CD4-positive, alpha-beta memory T cell (primary cell): Measurements from ENCODE around the gene FERMT1. TPM values are rescaled to one million over a fixed set of nuclear protein-coding genes. Genes with fewer than 3 reads are reported as not detected.

Experiments used
- CTCF ChIA-PET: fragments of 350-600 bp; sonication (Branson Sonifier 250); formaldehyde crosslinking; loops from one replicate; lab custom pipeline; 2021; ENCODE audit warnings: inconsistent platforms; ENCODE audit not compliant: partially characterized antibody; lab: Charles Lee
- POLR2A ChIA-PET: fragments of 350-600 bp; sonication (Branson Sonifier 250); formaldehyde crosslinking; loops from one replicate; lab custom pipeline; 2021; ENCODE audit not compliant: partially characterized antibody; lab: Charles Lee
- DNase-seq, 5 donors: peaks; one replicate each; pipeline versions ENCODE4 v3.0.0 to v3.0.0-alpha.2; 2020 to 2022; ENCODE audit warnings: mixed read lengths in 1 of 5
- H3K27ac ChIP-seq: one replicate; pipeline ENCODE4 v1.7.0; 2013; ENCODE audit warnings: low read depth, low read length
- H3K27me3 ChIP-seq: 2 replicates; pipeline ENCODE4 v1.7.0; 2013; ENCODE audit warnings: mild to moderate bottlenecking, low read length, moderate library complexity; ENCODE audit not compliant: insufficient read depth
- H3K36me3 ChIP-seq: 2 replicates; pipeline ENCODE4 v1.7.0; 2013; ENCODE audit warnings: mild to moderate bottlenecking, low read length, moderate library complexity; ENCODE audit not compliant: insufficient read depth
- H3K4me1 ChIP-seq: 2 replicates; pipeline ENCODE4 v1.7.0; 2013; ENCODE audit warnings: mild to moderate bottlenecking, low read length, moderate library complexity; ENCODE audit not compliant: insufficient read depth
- H3K4me3 ChIP-seq, 2 donors: one replicate each; pipeline ENCODE4 v1.7.0; 2013; ENCODE audit warnings: low read length in 2 of 2, mild to moderate bottlenecking in 1 of 2
- H3K9me3 ChIP-seq, 2 donors: one replicate each; pipeline ENCODE4 v1.7.0; 2013; ENCODE audit warnings: low read length in 2 of 2, control low read depth in 1 of 2; ENCODE audit not compliant: control insufficient read depth in 1 of 2
- H3K27ac Mint-ChIP-seq, 7 donors: one replicate each; pipeline ENCODE4 v1.8.0; 2020 to 2021; ENCODE audit warnings: mixed read lengths in 7 of 7, mild to moderate bottlenecking in 6 of 7, inconsistent platforms in 3 of 7, moderate library complexity in 3 of 7
- H3K27me3 Mint-ChIP-seq, 2 donors: one replicate each; pipeline ENCODE4 v1.8.0; 2020 to 2021; ENCODE audit warnings: mixed read lengths in 2 of 2
- H3K36me3 Mint-ChIP-seq, 2 donors: one replicate each; pipeline ENCODE4 v1.8.0; 2020 to 2021; ENCODE audit warnings: mixed read lengths in 2 of 2, inconsistent platforms in 1 of 2, mild to moderate bottlenecking in 1 of 2
- H3K4me1 Mint-ChIP-seq, 4 donors: one replicate each; pipeline ENCODE4 v1.8.0; 2020 to 2021; ENCODE audit warnings: mixed read lengths in 4 of 4, mild to moderate bottlenecking in 1 of 4
- H3K4me3 Mint-ChIP-seq, 8 donors: one replicate each; pipeline ENCODE4 v1.8.0; 2020 to 2021; ENCODE audit warnings: mixed read lengths in 8 of 8, mild to moderate bottlenecking in 7 of 8, moderate library complexity in 6 of 8, inconsistent platforms in 3 of 8
- H3K9me3 Mint-ChIP-seq, 8 donors: one replicate each; pipeline ENCODE4 v1.8.0; 2020 to 2021; ENCODE audit warnings: mixed read lengths in 8 of 8, mild to moderate bottlenecking in 5 of 8, inconsistent platforms in 3 of 8, moderate library complexity in 1 of 8
- intact Hi-C: fragments of 100-400 bp; cut with micrococcal nuclease; formaldehyde crosslinking; loops from one replicate; pipeline ENCODE4 v1.15.1; 2023
- polyA plus RNA-seq, 2 donors: library from polyadenylated mRNA; unstranded; fragments of 300-500 nt; fragmentation: Illumina TruSeq; gene quantifications; one replicate each; pipeline ENCODE4 v1.2.3, GENCODE V29; 2021
- total RNA-seq, 2 experiments: library from RNA; stranded (reverse); gene quantifications; one replicate each; pipeline ENCODE4 v1.2.3, GENCODE V29; 2021

FERMT1 gene
- total and polyA plus RNA-seq, 4 experiments from 2014 or later, result not detected

DNA sequence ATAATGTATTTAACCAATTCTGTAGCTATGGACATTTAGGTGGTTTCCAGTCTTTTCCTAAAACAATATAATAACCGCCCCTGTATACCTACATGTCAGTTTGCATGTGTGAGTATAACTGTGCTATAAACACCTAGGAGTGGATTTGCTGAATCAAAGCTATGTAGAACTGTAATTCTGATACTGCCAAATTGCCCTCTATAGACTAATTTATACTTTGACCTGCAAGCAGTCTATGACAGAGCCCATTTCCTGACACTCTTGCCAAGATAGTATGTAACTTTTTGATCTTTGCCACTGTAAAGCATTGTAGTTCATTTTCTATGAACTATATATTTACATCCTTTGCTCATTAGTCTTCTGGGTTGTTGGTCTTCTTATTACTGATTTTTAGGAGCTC lies 19.5 kb downstream of the FERMT1 start:
- H3K36me3 Mint-ChIP-seq, result no peaks in the 10 kb centered on the region
- H3K27me3 ChIP-seq, result no peaks in the 10 kb centered on the region
- no peak overlapping the region for H3K27ac ChIP-seq
- no peaks in the 10 kb centered on the region for H3K9me3 Mint-ChIP-seq
- intact Hi-C loops, result no loop called here
- H3K4me1 Mint-ChIP-seq, result peaks cover 0 to 1% (median 0%) of the 10 kb centered on the region in 4 donors
- no peak overlapping the region for H3K4me3 ChIP-seq
- H3K27ac Mint-ChIP-seq, result no peak overlapping the region
- H3K4me1 ChIP-seq, result no peaks in the 10 kb centered on the region
- peaks cover 7 to 16% of the 10 kb centered on the region in 2 donors for H3K27me3 Mint-ChIP-seq
- no peak for DNase-seq
- ChIA-PET CTCF (no interaction called here), POLR2A (no interaction called here)
- H3K4me3 Mint-ChIP-seq, result no peak overlapping the region
- H3K36me3 ChIP-seq, result no peaks in the 10 kb centered on the region
- H3K9me3 ChIP-seq, result no peaks in the 10 kb centered on the region

GRCh38 chr20:6101346-6101745 lies 21.5 kb downstream of the FERMT1 start:
- no peak overlapping the region for H3K27ac Mint-ChIP-seq
- no peak for DNase-seq
- peaks cover 11 to 21% of the 10 kb centered on the region in 2 donors for H3K27me3 Mint-ChIP-seq
- POLR2A ChIA-PET, result no interaction called here
- no peak overlapping the region for H3K4me3 Mint-ChIP-seq
- Histone ChIP-seq H3K27me3 (no peaks in the 10 kb centered on the region), H3K9me3 (no peaks in the 10 kb centered on the region), H3K4me3 (no peak overlapping the region), H3K4me1 (no peaks in the 10 kb centered on the region), H3K27ac (no peak overlapping the region), H3K36me3 (no peaks in the 10 kb centered on the region)
- CTCF ChIA-PET, result no interaction called here
- H3K9me3 Mint-ChIP-seq, result no peaks in the 10 kb centered on the region
- H3K36me3 Mint-ChIP-seq, result no peaks in the 10 kb centered on the region
- intact Hi-C loops, result no loop called here
- peaks cover 0 to 1% (median 0%) of the 10 kb centered on the region in 4 donors for H3K4me1 Mint-ChIP-seq

DNA sequence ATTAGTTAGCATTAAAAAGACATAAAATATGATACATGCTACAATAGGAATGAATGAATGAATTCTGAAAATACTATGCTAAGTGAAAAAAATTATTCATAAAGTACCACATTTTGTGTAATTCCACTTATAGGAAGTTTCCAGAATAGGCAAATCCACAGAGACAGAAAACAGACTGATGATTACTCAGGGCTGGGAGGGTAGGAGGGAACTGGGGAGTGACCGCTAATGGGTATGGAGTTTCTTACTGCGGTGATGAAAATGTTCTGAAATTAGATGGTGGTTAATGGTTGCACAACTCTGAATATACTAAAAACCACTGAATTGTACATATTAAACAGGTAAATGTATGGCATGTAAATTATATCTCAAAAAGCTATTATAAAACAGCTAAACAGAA lies 22.6 kb downstream of the FERMT1 start:
- Histone ChIP-seq H3K9me3 (no peaks in the 10 kb centered on the region), H3K27me3 (no peaks in the 10 kb centered on the region), H3K4me3 (no peak overlapping the region), H3K36me3 (no peaks in the 10 kb centered on the region), H3K4me1 (no peaks in the 10 kb centered on the region), H3K27ac (no peak overlapping the region)
- Mint-ChIP-seq H3K4me1 (peaks cover 0 to 1% (median 0%) of the 10 kb centered on the region in 4 donors), H3K9me3 (no peaks in the 10 kb centered on the region), H3K27me3 (peaks cover 7 to 17% of the 10 kb centered on the region in 2 donors), H3K4me3 (no peak overlapping the region), H3K27ac (no peak overlapping the region), H3K36me3 (no peaks in the 10 kb centered on the region)
- intact Hi-C loops, result no loop called here
- no peak for DNase-seq
- CTCF ChIA-PET, result no interaction called here
- POLR2A ChIA-PET, result no interaction called here

DNA sequence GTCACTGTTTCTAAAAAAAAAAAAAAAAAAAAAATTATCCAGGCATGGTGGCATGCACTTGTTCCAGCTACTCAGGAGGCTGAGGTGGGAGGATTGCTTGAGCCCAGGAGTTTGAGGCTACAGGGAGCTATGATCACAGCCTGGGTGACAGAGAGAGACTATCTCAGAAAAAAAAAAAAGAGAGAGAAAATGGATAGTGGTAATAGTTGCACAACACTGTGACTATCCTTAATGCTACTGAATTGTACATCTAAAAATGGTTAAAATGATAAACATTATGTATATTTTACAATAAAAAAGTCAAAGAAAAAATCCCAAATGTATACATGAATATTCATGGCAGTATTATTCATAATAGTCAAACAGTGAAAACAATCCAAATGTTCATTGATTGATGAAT lies 23.0 kb downstream of the FERMT1 start:
- H3K36me3 Mint-ChIP-seq, result no peaks in the 10 kb centered on the region
- H3K27me3 ChIP-seq, result no peaks in the 10 kb centered on the region
- ChIA-PET CTCF (no interaction called here), POLR2A (no interaction called here)
- no peaks in the 10 kb centered on the region for H3K36me3 ChIP-seq
- DNase-seq, result no peak
- no peaks in the 10 kb centered on the region for H3K9me3 ChIP-seq
- no peak overlapping the region for H3K4me3 Mint-ChIP-seq
- intact Hi-C loops, result no loop called here
- peaks cover 7 to 17% of the 10 kb centered on the region in 2 donors for H3K27me3 Mint-ChIP-seq
- H3K27ac ChIP-seq, result no peak overlapping the region
- no peak overlapping the region for H3K4me3 ChIP-seq
- H3K4me1 Mint-ChIP-seq, result peaks cover 0 to 1% (median 0%) of the 10 kb centered on the region in 4 donors
- H3K4me1 ChIP-seq, result no peaks in the 10 kb centered on the region
- no peaks in the 10 kb centered on the region for H3K9me3 Mint-ChIP-seq
- H3K27ac Mint-ChIP-seq, result no peak overlapping the region

- Histone ChIP-seq H3K4me3 (no peak overlapping the region), H3K4me1 (no peaks in the 10 kb centered on the region), H3K27ac (no peak overlapping the region), H3K27me3 (no peaks in the 10 kb centered on the region), H3K36me3 (no peaks in the 10 kb centered on the region), H3K9me3 (no peaks in the 10 kb centered on the region)
- DNase-seq, result no peak
- intact Hi-C loops, result no loop called here
- Mint-ChIP-seq H3K9me3 (no peaks in the 10 kb centered on the region), H3K36me3 (no peaks in the 10 kb centered on the region), H3K27ac (no peak overlapping the region), H3K4me1 (no peaks in the 10 kb centered on the region), H3K4me3 (no peak overlapping the region), H3K27me3 (peaks cover 14 to 15% of the 10 kb centered on the region in 2 donors)
- CTCF ChIA-PET, result no interaction called here
- POLR2A ChIA-PET, result no interaction called here
These were observed 27.4 kb downstream of the FERMT1 start for GRCh38 chr20:6095409-6095808.

- POLR2A ChIA-PET, result no interaction called here
- Mint-ChIP-seq H3K36me3 (no peaks in the 10 kb centered on the region), H3K27ac (no peak overlapping the region), H3K4me3 (no peak overlapping the region), H3K27me3 (peaks cover 15% of the 10 kb centered on the region in 2 donors), H3K9me3 (no peaks in the 10 kb centered on the region), H3K4me1 (no peaks in the 10 kb centered on the region)
- H3K27me3 ChIP-seq, result no peaks in the 10 kb centered on the region
- no peaks in the 10 kb centered on the region for H3K9me3 ChIP-seq
- H3K4me1 ChIP-seq, result no peaks in the 10 kb centered on the region
- no peak for DNase-seq
- no peak overlapping the region for H3K27ac ChIP-seq
- no peak overlapping the region for H3K4me3 ChIP-seq
- H3K36me3 ChIP-seq, result no peaks in the 10 kb centered on the region
- intact Hi-C loops, result no loop called here
- CTCF ChIA-PET, result no interaction called here
These were observed 28.3 kb downstream of the FERMT1 start for GRCh38 chr20:6094565-6094964.

DNA sequence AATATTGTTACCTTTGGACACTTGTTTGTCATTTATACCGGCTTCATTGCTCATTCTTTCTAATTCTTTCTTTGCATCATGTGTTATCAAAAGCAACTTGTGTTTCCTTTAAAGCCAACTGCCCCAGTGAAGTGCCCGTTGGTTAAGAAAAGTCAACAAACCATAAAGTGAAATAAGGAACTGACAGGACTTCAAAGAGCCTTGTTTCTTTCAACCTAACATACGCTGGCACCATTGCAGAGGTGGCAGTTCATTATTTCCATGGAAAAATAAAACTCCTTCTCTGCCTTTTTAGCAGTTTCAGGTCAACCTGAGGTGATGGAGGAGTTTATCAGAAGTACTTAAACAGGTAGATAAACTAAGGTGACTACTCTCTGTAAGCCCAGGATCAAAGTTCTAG lies 28.8 kb downstream of the FERMT1 start:
- no peak overlapping the region for H3K27ac Mint-ChIP-seq
- H3K27ac ChIP-seq, result no peak overlapping the region
- CTCF ChIA-PET, result no interaction called here
- no peak overlapping the region for H3K4me3 Mint-ChIP-seq
- no peaks in the 10 kb centered on the region for H3K4me1 ChIP-seq
- intact Hi-C loops, result no loop called here
- no peaks in the 10 kb centered on the region for H3K9me3 ChIP-seq
- H3K27me3 ChIP-seq, result no peaks in the 10 kb centered on the region
- no peaks in the 10 kb centered on the region for H3K9me3 Mint-ChIP-seq
- H3K36me3 Mint-ChIP-seq, result no peaks in the 10 kb centered on the region
- H3K36me3 ChIP-seq, result no peaks in the 10 kb centered on the region
- H3K27me3 Mint-ChIP-seq, result peaks cover 18 to 19% of the 10 kb centered on the region in 2 donors
- POLR2A ChIA-PET, result no interaction called here
- no peak overlapping the region for H3K4me3 ChIP-seq
- no peaks in the 10 kb centered on the region for H3K4me1 Mint-ChIP-seq
- DNase-seq, result no peak

DNA sequence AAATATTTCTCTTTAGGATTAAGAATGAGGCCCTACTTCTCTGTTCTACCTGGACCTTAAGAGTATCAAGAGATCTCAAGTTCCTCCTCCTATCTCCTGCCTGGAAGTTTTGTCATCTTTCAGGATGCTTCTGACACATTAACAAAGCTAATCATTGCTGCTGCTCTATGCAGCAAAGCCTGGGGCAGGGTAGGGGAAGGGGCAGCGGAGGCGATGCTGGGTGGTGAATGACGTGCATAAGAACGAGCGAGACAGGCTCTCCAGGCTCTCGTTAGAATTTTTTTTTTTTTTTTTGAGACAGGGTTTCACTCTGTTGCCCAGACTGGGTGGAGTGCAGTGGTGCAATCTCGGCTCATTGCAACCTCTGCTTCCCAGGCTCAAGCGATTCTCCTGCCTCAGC lies 31.2 kb downstream of the FERMT1 start:
- peaks cover 0 to 3% (median 0%) of the 10 kb centered on the region in 8 donors for H3K9me3 Mint-ChIP-seq
- H3K27ac ChIP-seq, result no peak overlapping the region
- no peaks in the 10 kb centered on the region for H3K4me1 Mint-ChIP-seq
- intact Hi-C loops, result no loop called here
- no peak overlapping the region for H3K4me3 ChIP-seq
- DNase-seq, result no peak
- no peaks in the 10 kb centered on the region for H3K36me3 ChIP-seq
- ChIA-PET CTCF (interaction anchor here (1.3 kb wide), 1 partner anchor 14 kb away, joined by 5 read pairs; no protein-coding TSS in a partner anchor), POLR2A (no interaction called here)
- no peaks in the 10 kb centered on the region for H3K4me1 ChIP-seq
- no peaks in the 10 kb centered on the region for H3K9me3 ChIP-seq
- H3K4me3 Mint-ChIP-seq, result no peak overlapping the region
- no peaks in the 10 kb centered on the region for H3K27me3 ChIP-seq
- H3K36me3 Mint-ChIP-seq, result no peaks in the 10 kb centered on the region
- no peak overlapping the region for H3K27ac Mint-ChIP-seq
- H3K27me3 Mint-ChIP-seq, result peaks cover 14 to 16% of the 10 kb centered on the region in 2 donors
